ENCODE results near the gene MTERF4.

- TF ChIP-seq CTCF (IDR thresholded peaks at IDR 0.05) = no peak
- no peak for TF ChIP-seq POLR2A (IDR thresholded peaks at IDR 0.05)
- TF ChIP-seq EP300 (IDR thresholded peaks at IDR 0.05) = no peak
- no peak for TF ChIP-seq POLR2AphosphoS5 (IDR thresholded peaks at IDR 0.05)
These were observed 14.8 kb upstream of the MTERF4 start for GRCh38 chr2:241116606-241117560.
